SK-N-SH (cell line): ENCODE data around the gene USP8. TPM values are rescaled to one million over a fixed set of nuclear protein-coding genes. Genes with fewer than 3 reads are reported as not detected.

Experiments used
- CTCF ChIA-PET: fragments of 300-600, 350-600 bp; formaldehyde crosslinking; extraction: SDS; loops from one replicate; lab custom pipeline; 2021; lab: Yijun Ruan, JAX
- POLR2A ChIA-PET: fragments of 350-600 bp; sonication (Branson Sonifier 250); formaldehyde crosslinking; extraction: SDS; loops from one replicate; lab custom pipeline; 2020; ENCODE audit warnings: antibody characterized with exemption, inconsistent platforms; lab: Yijun Ruan, JAX
- DNase-seq: peaks from one replicate; pipeline ENCODE4 v3.0.0; 2012
- H2AFZ ChIP-seq: fragments of 200-600 bp; sonication (generic); 2 replicates; pipeline ENCODE4 v1.8.1; 2016; ENCODE audit warnings: antibody characterized with exemption, mild to moderate bottlenecking, low read depth
- H3F3A ChIP-seq: fragments of 200-600 bp; sonication (generic); replicated peaks from 2 replicates; pipeline ENCODE3; 2016; ENCODE audit warnings: antibody characterized with exemption, mild to moderate bottlenecking; ENCODE audit not compliant: insufficient read depth
- H3K27ac ChIP-seq, 2 experiments: fragments of 200-500 bp in 1 of 2; fragments of 200-600 bp in 1 of 2; sonication (Bioruptor generic) in 1 of 2; sonication (generic), shearing (Covaris generic) in 1 of 2; 2 replicates each; pipeline versions ENCODE4 v1.5.1 to v1.6.1; 2014 to 2016; ENCODE audit warnings: low read depth in 2 of 2, inconsistent platforms in 1 of 2, low read length in 1 of 2, mild to moderate bottlenecking in 1 of 2, mixed read lengths in 1 of 2
- H3K27me3 ChIP-seq: fragments of 200-600 bp; sonication (generic), shearing (Covaris generic); 2 replicates; pipeline ENCODE4 v1.6.1; 2016; ENCODE audit warnings: mixed run types; ENCODE audit not compliant: insufficient read depth
- H3K36me3 ChIP-seq, 2 experiments: fragments of 200-500 bp in 1 of 2; fragments of 200-600 bp in 1 of 2; sonication (Bioruptor generic) in 1 of 2; sonication (generic) in 1 of 2; replicated peaks in 1 of 2; 2 replicates each; pipeline versions ENCODE3 to v1.5.1; 2014 to 2016; ENCODE audit warnings: low read length in 1 of 2, mild to moderate bottlenecking in 1 of 2; ENCODE audit not compliant: insufficient read depth in 2 of 2, control insufficient read depth in 1 of 2
- H3K4me1 ChIP-seq, 2 experiments: fragments of 200-500 bp in 1 of 2; fragments of 200-600 bp in 1 of 2; sonication (Bioruptor generic) in 1 of 2; sonication (generic), shearing (Covaris generic) in 1 of 2; 2 replicates each; pipeline versions ENCODE4 v1.5.1 to v1.6.1; 2014 to 2016; ENCODE audit warnings: low read depth in 1 of 2, low read length in 1 of 2, mixed run types in 1 of 2; ENCODE audit not compliant: insufficient read depth in 2 of 2, control insufficient read depth in 1 of 2
- H3K4me2 ChIP-seq: fragments of 200-600 bp; sonication (generic), shearing (Covaris generic); 2 replicates; pipeline ENCODE4 v1.6.1; 2017; ENCODE audit warnings: mixed run types
- H3K4me3 ChIP-seq, 2 experiments: fragments of 200-500 bp in 1 of 2; fragments of 200-600 bp in 1 of 2; sonication (Bioruptor generic) in 1 of 2; sonication (generic), shearing (Covaris generic) in 1 of 2; 2 replicates each; pipeline versions ENCODE4 v1.5.1 to v1.8.1; 2014 to 2016; ENCODE audit warnings: low read depth in 2 of 2, inconsistent platforms in 1 of 2, low read length in 1 of 2, mild to moderate bottlenecking in 1 of 2, mixed read lengths in 1 of 2, moderate library complexity in 1 of 2
- H3K79me2 ChIP-seq: fragments of 200-600 bp; sonication (generic); 2 replicates; pipeline ENCODE4 v1.8.1; 2017; ENCODE audit warnings: mild to moderate bottlenecking; ENCODE audit not compliant: insufficient read depth
- H3K9ac ChIP-seq: fragments of 200-600 bp; sonication (generic); 2 replicates; pipeline ENCODE4 v1.6.1; 2017; ENCODE audit warnings: mixed run types
- H3K9me2 ChIP-seq: fragments of 200-600 bp; sonication (generic); 2 replicates; pipeline ENCODE4 v1.6.1; 2017; ENCODE audit warnings: mixed run types
- H3K9me3 ChIP-seq: fragments of 200-600 bp; sonication (generic); 2 replicates; pipeline ENCODE4 v1.6.1; 2017; ENCODE audit warnings: mixed run types, mild to moderate bottlenecking, moderate library complexity
- H4K20me1 ChIP-seq: fragments of 200-600 bp; sonication (generic); 2 replicates; pipeline ENCODE4 v1.6.1; 2017; ENCODE audit warnings: mild to moderate bottlenecking, mixed run types; ENCODE audit not compliant: insufficient read depth
- CHD2 ChIP-seq: fragments of 150-350 bp; IDR thresholded peaks from 2 replicates; pipeline ENCODE4 v1.6.1; 2018; ENCODE audit warnings: low read length; ENCODE audit not compliant: partially characterized antibody
- FOSL2 ChIP-seq: IDR thresholded peaks from 2 replicates; pipeline ENCODE4 v1.4.0; 2012; ENCODE audit warnings: low read depth, mild to moderate bottlenecking, moderate library complexity, borderline replicate concordance
- FOXJ3 ChIP-seq: sonication (generic); formaldehyde crosslinking; IDR thresholded peaks from 2 replicates; pipeline ENCODE4 v1.5.1; 2020; ENCODE audit warnings: mild to moderate bottlenecking, missing genetic modification reagents
- GATA2 ChIP-seq: sonication (generic); formaldehyde crosslinking; IDR thresholded peaks from 2 replicates; pipeline ENCODE4 v1.5.0; 2020; ENCODE audit warnings: mild to moderate bottlenecking, missing genetic modification reagents
- JUND ChIP-seq: IDR thresholded peaks from 2 replicates; pipeline ENCODE4 v1.4.0; 2012
- MXI1 ChIP-seq: IDR thresholded peaks from 2 replicates; pipeline ENCODE4 v1.6.1; 2012; ENCODE audit warnings: mild to moderate bottlenecking, low read depth, low read length, improper control_type of control experiment
- SMC3 ChIP-seq: IDR thresholded peaks from 2 replicates; pipeline ENCODE4 v1.6.1; 2012; ENCODE audit warnings: low read depth, low read length, improper control_type of control experiment
- USF1 ChIP-seq: IDR thresholded peaks from 2 replicates; pipeline ENCODE4 v1.4.0; 2012; ENCODE audit warnings: low read depth, borderline replicate concordance
- USF2 ChIP-seq: fragments of 150-350 bp; IDR thresholded peaks from 2 replicates; pipeline ENCODE4 v1.6.1; 2017; ENCODE audit warnings: antibody characterized with exemption, low read length, low read depth, borderline replicate concordance
- YY1 ChIP-seq: IDR thresholded peaks from 2 replicates; pipeline ENCODE4 v1.4.0; 2012; ENCODE audit warnings: low read depth, mild to moderate bottlenecking
- ZBTB33 ChIP-seq: IDR thresholded peaks from 2 replicates; pipeline ENCODE4 v1.4.0; 2012; ENCODE audit warnings: low read depth, borderline replicate concordance
- WGBS: methylation state at CpG from one replicate; pipeline ENCODE4 v1.1.6; 2017; ENCODE audit warnings: low lambda C conversion rate; 5-methylcytosine and 5-hydroxymethylcytosine counted together
- polyA plus RNA-seq, 3 experiments: library from polyadenylated mRNA; depleted of rRNA; stranded (reverse); fragments of >200 nt; gene quantifications; 2 replicates each; pipeline ENCODE4 v1.2.3, GENCODE V29; 2012

The USP8 gene
- polyA plus RNA-seq, 1 of the 3 experiments (the other 2 are of a cell fraction), result 23.4 TPM

GRCh38 chr15:50506121-50506520 is 81.9 kb downstream of the USP8 start:
- POLR2A ChIA-PET, result no interaction called here
- H3K27ac ChIP-seq, result no peak overlapping the region
- H2AFZ ChIP-seq, result no peak overlapping the region
- no peaks in the 10 kb centered on the region for H3K79me2 ChIP-seq
- H4K20me1 ChIP-seq, result no peaks in the 10 kb centered on the region
- no peak overlapping the region for H3K4me3 ChIP-seq
- peaks cover 6 to 23% of the 10 kb centered on the region in 2 experiments for H3K36me3 ChIP-seq
- no peak overlapping the region for H3K9ac ChIP-seq
- no peak for DNase-seq
- no peaks in the 10 kb centered on the region for H3K4me1 ChIP-seq
- H3K4me2 ChIP-seq, result no peak overlapping the region
- CTCF ChIA-PET, result no interaction called here
- no peaks in the 10 kb centered on the region for H3K9me3 ChIP-seq
- WGBS, result 96% methylated on average over 7 of the region's 8 CpGs
- peaks cover 5% of the 10 kb centered on the region for H3F3A ChIP-seq
- H3K27me3 ChIP-seq, result no peaks in the 10 kb centered on the region
- no peaks in the 10 kb centered on the region for H3K9me2 ChIP-seq
- TF ChIP-seq MXI1 (no peak), FOXJ3 (CRISPR knock-in tag) (no peak), YY1 (no peak), FOSL2 (no peak), SMC3 (no peak), GATA2 (CRISPR knock-in tag) (no peak), USF2 (no peak), ZBTB33 (no peak), JUND (no peak), CHD2 (no peak)

GRCh38 chr15:50513001-50513400 is 88.8 kb downstream of the USP8 start:
- Histone ChIP-seq H3K9me2 (no peaks in the 10 kb centered on the region), H3K9ac (no peak overlapping the region), H3F3A (no peaks in the 10 kb centered on the region), H4K20me1 (no peaks in the 10 kb centered on the region), H3K4me2 (no peak overlapping the region), H3K27ac (no peak overlapping the region), H2AFZ (no peak overlapping the region), H3K36me3 (no peaks in the 10 kb centered on the region), H3K79me2 (no peaks in the 10 kb centered on the region), H3K4me1 (no peaks in the 10 kb centered on the region), H3K27me3 (no peaks in the 10 kb centered on the region), H3K4me3 (no peak overlapping the region), H3K9me3 (no peaks in the 10 kb centered on the region)
- POLR2A ChIA-PET, result no interaction called here
- no peak for DNase-seq
- TF ChIP-seq JUND, result no peak
- no peak for TF ChIP-seq USF1
- no peak for TF ChIP-seq USF2
- CTCF ChIA-PET, result no interaction called here
